Liver (tissue), 9 donors: ENCODE results near the gene ACTRT2. TPM values are rescaled to one million over a fixed set of nuclear protein-coding genes. Genes with fewer than 3 reads are reported as not detected.

ENCODE experiments used
- DNase-seq: peaks from one replicate; pipeline ENCODE4 v3.0.0-alpha.2; 2017; ENCODE audit warnings: low spot score
- H3K27ac ChIP-seq, 2 donors: one replicate each; pipeline ENCODE4 v1.7.0; 2013; ENCODE audit warnings: inconsistent platforms in 2 of 2, low read length in 2 of 2, control low read depth in 1 of 2, low read depth in 1 of 2, mild to moderate bottlenecking in 1 of 2
- H3K27me3 ChIP-seq, 4 donors: one replicate each; pipeline versions ENCODE4 v1.6.1 to v1.7.0; 2013; ENCODE audit warnings: low read length in 3 of 4, inconsistent platforms in 1 of 4, mild to moderate bottlenecking in 1 of 4, moderate library complexity in 1 of 4; ENCODE audit not compliant: control insufficient read depth in 4 of 4, insufficient read depth in 4 of 4
- H3K36me3 ChIP-seq, 4 donors: one replicate each; pipeline versions ENCODE4 v1.6.1 to v1.7.0; 2013; ENCODE audit warnings: low read length in 3 of 4, mild to moderate bottlenecking in 3 of 4, low read depth in 1 of 4, moderate library complexity in 1 of 4; ENCODE audit not compliant: control insufficient read depth in 4 of 4, insufficient read depth in 3 of 4
- H3K4me1 ChIP-seq, 4 donors: one replicate each; pipeline versions ENCODE4 v1.6.1 to v1.7.0; 2013; ENCODE audit warnings: low read length in 3 of 4, mild to moderate bottlenecking in 3 of 4, moderate library complexity in 1 of 4; ENCODE audit not compliant: control insufficient read depth in 4 of 4, insufficient read depth in 4 of 4
- H3K4me3 ChIP-seq, 3 donors: one replicate each; pipeline versions ENCODE4 v1.6.1 to v1.7.0; 2013; ENCODE audit warnings: low read length in 3 of 3, control low read depth in 1 of 3, low read depth in 1 of 3, mild to moderate bottlenecking in 1 of 3
- H3K9ac ChIP-seq, 2 donors: one replicate each; pipeline ENCODE4 v1.7.0; 2013; ENCODE audit warnings: low read length in 2 of 2, mild to moderate bottlenecking in 2 of 2, moderate library complexity in 2 of 2, control low read depth in 1 of 2, low read depth in 1 of 2
- H3K9me3 ChIP-seq, 4 donors: one replicate each; pipeline versions ENCODE4 v1.6.1 to v1.7.0; 2013; ENCODE audit warnings: low read length in 3 of 4; ENCODE audit not compliant: control insufficient read depth in 4 of 4
- EGR1 ChIP-seq, 2 donors: IDR thresholded peaks; 2 replicates each; pipeline ENCODE4 v1.6.1; 2016 to 2018; ENCODE audit warnings: antibody characterized with exemption in 2 of 2, low read depth in 2 of 2
- FOXA1 ChIP-seq: IDR thresholded peaks from 2 replicates; pipeline ENCODE4 v1.6.1; 2016; ENCODE audit warnings: antibody characterized with exemption
- FOXA2 ChIP-seq: IDR thresholded peaks from 2 replicates; pipeline ENCODE4 v1.6.1; 2016; ENCODE audit warnings: antibody characterized with exemption
- GABPA ChIP-seq, 2 donors: IDR thresholded peaks in 1 of 2; conservative IDR thresholded peaks in 1 of 2; 2 replicates each; pipeline ENCODE4 v1.6.1; 2016; ENCODE audit warnings: antibody characterized with exemption in 2 of 2, mild to moderate bottlenecking in 1 of 2, moderate library complexity in 1 of 2
- HNF4A ChIP-seq, 2 donors: conservative IDR thresholded peaks; 2 replicates each; pipeline ENCODE4 v1.6.1; 2016; ENCODE audit warnings: antibody characterized with exemption in 2 of 2, mild to moderate bottlenecking in 2 of 2
- HNF4G ChIP-seq: IDR thresholded peaks from 2 replicates; pipeline ENCODE4 v1.6.1; 2016; ENCODE audit warnings: antibody characterized with exemption
- JUND ChIP-seq, 2 donors: IDR thresholded peaks; 2 replicates each; pipeline ENCODE4 v1.6.1; 2016; ENCODE audit warnings: antibody characterized with exemption in 2 of 2
- NR2F2 ChIP-seq: IDR thresholded peaks from 2 replicates; pipeline ENCODE4 v1.6.1; 2016; ENCODE audit warnings: antibody characterized with exemption
- RAD21 ChIP-seq, 2 donors: IDR thresholded peaks; 2 replicates each; pipeline ENCODE4 v1.6.1; 2016; ENCODE audit warnings: antibody characterized with exemption in 2 of 2, mild to moderate bottlenecking in 2 of 2
- RXRA ChIP-seq, 2 donors: IDR thresholded peaks; 2 replicates each; pipeline ENCODE4 v1.6.1; 2017 to 2018; ENCODE audit warnings: antibody characterized with exemption in 2 of 2, mild to moderate bottlenecking in 1 of 2
- SP1 ChIP-seq: IDR thresholded peaks from 2 replicates; pipeline ENCODE4 v1.6.1; 2018; ENCODE audit warnings: antibody characterized with exemption, mild to moderate bottlenecking
- TAF1 ChIP-seq: conservative IDR thresholded peaks from 2 replicates; pipeline ENCODE4 v1.6.1; 2016; ENCODE audit warnings: antibody characterized with exemption, mild to moderate bottlenecking
- YY1 ChIP-seq: IDR thresholded peaks from 2 replicates; pipeline ENCODE4 v1.6.1; 2016; ENCODE audit warnings: antibody characterized with exemption, mild to moderate bottlenecking
- WGBS: extraction: QIAGEN DNeasy Blood & Tissue Kit; methylation state at CpG from one replicate; pipeline ENCODE4 v1.1.7; 2013; 5-methylcytosine and 5-hydroxymethylcytosine counted together
- polyA plus RNA-seq, 2 donors: library from polyadenylated mRNA; stranded (reverse) in 1 of 2; unstranded in 1 of 2; fragments of 200-250 nt in 1 of 2; fragments of >200 nt in 1 of 2; fragmentation: Nextera tagmentation in 1 of 2; extraction: Ambion mirVana in 1 of 2; gene quantifications; one replicate each; pipeline versions ENCODE4 v1.2.1 to v1.2.3, GENCODE V29; 2013 to 2015
- total RNA-seq, 2 donors: library from RNA; depleted of rRNA; stranded (reverse); fragments of >200 nt; gene quantifications; one replicate each; pipeline ENCODE4 v1.2.3, GENCODE V29; 2014
- TF ChIP-seq, protein P1 (sequence below): IDR thresholded peaks from 2 replicates; pipeline ENCODE4 v1.6.1; 2016; ENCODE audit warnings: antibody characterized with exemption
- TF ChIP-seq, protein P2 (sequence below): IDR thresholded peaks from 2 replicates; pipeline ENCODE4 v1.6.1; 2016; ENCODE audit warnings: antibody characterized with exemption, mild to moderate bottlenecking
- TF ChIP-seq, protein P3 (sequence below): IDR thresholded peaks from 2 replicates; pipeline ENCODE4 v1.6.1; 2016; ENCODE audit warnings: antibody characterized with exemption
- TF ChIP-seq, protein P4 (sequence below): IDR thresholded peaks from 2 replicates; pipeline ENCODE4 v1.6.1; 2016; ENCODE audit warnings: antibody characterized with exemption
- TF ChIP-seq, protein P5 (sequence below): fragments of 150-350 bp; IDR thresholded peaks from 2 replicates; pipeline ENCODE4 v1.5.1; 2017; ENCODE audit warnings: improper control_type of control experiment, low read depth, low read length; ENCODE audit not compliant: missing input control
- donor health status: healthy.
- donor health status: healthy.
- donor health status: healthy.
- donor health status: healthy.
- donor health status: healthy.

ACTRT2 gene
- total and polyA plus RNA-seq, 4 donors: not detected

DNA sequence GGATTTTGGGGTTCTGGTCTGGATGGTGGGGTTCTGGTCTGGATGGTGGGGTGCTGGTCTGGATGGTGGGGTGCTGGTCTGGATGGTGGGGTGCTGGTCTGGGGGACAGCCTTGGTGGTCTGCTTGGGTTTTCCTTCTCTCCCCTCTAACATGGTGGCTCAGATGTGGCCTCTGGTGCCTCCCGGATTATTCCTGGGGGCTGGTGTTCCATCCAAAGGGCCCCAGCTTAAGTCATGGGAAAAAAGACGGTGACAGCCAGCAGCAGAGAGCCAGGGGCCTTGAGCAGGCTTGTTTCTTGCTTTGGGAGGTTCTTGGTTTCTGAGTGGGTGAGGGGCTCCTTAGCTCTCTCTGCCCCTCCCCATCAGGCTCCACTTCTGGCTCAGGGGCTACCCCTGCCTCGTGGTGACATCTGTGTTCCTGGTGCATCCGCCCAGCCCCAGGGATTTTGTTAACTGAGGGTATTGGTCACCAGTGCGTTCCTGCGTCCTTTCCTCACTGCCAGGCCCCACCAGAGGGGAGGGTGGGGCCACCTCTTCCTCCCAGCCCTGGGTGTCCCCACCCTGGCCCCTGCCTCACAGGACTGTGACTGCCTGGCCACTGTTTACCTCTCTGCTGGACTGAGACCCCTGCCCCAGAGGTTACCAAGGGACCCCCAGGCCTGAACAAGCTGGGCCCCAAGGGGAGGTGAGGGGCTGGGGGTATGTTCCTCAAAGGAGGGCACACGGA lies 43.2 kb upstream of the ACTRT2 start:
- no peak overlapping the region for H3K27ac ChIP-seq
- no peak overlapping the region for H3K9ac ChIP-seq
- 75% methylated on average over 7 of the region's 7 CpGs for WGBS
- no peaks in the 10 kb centered on the region for H3K36me3 ChIP-seq
- no peak for TF ChIP-seq NR2F2
- no peak for TF ChIP-seq YY1
- TF ChIP-seq RAD21 (IDR thresholded peaks at IDR 0.05): no peak
- TF ChIP-seq, protein P1, sequence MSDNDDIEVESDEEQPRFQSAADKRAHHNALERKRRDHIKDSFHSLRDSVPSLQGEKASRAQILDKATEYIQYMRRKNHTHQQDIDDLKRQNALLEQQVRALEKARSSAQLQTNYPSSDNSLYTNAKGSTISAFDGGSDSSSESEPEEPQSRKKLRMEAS: no peak
- no peak for TF ChIP-seq FOXA1
- TF ChIP-seq EGR1 (IDR thresholded peaks at IDR 0.05; ENCODE audit: low read depth in 2 of 2): no peak
- TF ChIP-seq RXRA (IDR thresholded peaks at IDR 0.05): no peak
- no peak for TF ChIP-seq JUND (IDR thresholded peaks at IDR 0.05)
- TF ChIP-seq, protein P2, sequence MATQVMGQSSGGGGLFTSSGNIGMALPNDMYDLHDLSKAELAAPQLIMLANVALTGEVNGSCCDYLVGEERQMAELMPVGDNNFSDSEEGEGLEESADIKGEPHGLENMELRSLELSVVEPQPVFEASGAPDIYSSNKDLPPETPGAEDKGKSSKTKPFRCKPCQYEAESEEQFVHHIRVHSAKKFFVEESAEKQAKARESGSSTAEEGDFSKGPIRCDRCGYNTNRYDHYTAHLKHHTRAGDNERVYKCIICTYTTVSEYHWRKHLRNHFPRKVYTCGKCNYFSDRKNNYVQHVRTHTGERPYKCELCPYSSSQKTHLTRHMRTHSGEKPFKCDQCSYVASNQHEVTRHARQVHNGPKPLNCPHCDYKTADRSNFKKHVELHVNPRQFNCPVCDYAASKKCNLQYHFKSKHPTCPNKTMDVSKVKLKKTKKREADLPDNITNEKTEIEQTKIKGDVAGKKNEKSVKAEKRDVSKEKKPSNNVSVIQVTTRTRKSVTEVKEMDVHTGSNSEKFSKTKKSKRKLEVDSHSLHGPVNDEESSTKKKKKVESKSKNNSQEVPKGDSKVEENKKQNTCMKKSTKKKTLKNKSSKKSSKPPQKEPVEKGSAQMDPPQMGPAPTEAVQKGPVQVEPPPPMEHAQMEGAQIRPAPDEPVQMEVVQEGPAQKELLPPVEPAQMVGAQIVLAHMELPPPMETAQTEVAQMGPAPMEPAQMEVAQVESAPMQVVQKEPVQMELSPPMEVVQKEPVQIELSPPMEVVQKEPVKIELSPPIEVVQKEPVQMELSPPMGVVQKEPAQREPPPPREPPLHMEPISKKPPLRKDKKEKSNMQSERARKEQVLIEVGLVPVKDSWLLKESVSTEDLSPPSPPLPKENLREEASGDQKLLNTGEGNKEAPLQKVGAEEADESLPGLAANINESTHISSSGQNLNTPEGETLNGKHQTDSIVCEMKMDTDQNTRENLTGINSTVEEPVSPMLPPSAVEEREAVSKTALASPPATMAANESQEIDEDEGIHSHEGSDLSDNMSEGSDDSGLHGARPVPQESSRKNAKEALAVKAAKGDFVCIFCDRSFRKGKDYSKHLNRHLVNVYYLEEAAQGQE: no peak
- no peak for TF ChIP-seq HNF4G
- TF ChIP-seq FOXA2: no peak
- no peak for TF ChIP-seq HNF4A (conservative IDR thresholded peaks at IDR 0.05)
- TF ChIP-seq, protein P3, sequence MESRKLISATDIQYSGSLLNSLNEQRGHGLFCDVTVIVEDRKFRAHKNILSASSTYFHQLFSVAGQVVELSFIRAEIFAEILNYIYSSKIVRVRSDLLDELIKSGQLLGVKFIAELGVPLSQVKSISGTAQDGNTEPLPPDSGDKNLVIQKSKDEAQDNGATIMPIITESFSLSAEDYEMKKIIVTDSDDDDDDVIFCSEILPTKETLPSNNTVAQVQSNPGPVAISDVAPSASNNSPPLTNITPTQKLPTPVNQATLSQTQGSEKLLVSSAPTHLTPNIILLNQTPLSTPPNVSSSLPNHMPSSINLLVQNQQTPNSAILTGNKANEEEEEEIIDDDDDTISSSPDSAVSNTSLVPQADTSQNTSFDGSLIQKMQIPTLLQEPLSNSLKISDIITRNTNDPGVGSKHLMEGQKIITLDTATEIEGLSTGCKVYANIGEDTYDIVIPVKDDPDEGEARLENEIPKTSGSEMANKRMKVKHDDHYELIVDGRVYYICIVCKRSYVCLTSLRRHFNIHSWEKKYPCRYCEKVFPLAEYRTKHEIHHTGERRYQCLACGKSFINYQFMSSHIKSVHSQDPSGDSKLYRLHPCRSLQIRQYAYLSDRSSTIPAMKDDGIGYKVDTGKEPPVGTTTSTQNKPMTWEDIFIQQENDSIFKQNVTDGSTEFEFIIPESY: no peak
- TF ChIP-seq TAF1: no peak
- TF ChIP-seq GABPA (IDR thresholded peaks at IDR 0.05 in 1 of 2, conservative IDR thresholded peaks at IDR 0.05 in 1 of 2): no peak
- TF ChIP-seq, protein P4, sequence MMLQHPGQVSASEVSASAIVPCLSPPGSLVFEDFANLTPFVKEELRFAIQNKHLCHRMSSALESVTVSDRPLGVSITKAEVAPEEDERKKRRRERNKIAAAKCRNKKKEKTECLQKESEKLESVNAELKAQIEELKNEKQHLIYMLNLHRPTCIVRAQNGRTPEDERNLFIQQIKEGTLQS: no peak
- TF ChIP-seq, protein P5, sequence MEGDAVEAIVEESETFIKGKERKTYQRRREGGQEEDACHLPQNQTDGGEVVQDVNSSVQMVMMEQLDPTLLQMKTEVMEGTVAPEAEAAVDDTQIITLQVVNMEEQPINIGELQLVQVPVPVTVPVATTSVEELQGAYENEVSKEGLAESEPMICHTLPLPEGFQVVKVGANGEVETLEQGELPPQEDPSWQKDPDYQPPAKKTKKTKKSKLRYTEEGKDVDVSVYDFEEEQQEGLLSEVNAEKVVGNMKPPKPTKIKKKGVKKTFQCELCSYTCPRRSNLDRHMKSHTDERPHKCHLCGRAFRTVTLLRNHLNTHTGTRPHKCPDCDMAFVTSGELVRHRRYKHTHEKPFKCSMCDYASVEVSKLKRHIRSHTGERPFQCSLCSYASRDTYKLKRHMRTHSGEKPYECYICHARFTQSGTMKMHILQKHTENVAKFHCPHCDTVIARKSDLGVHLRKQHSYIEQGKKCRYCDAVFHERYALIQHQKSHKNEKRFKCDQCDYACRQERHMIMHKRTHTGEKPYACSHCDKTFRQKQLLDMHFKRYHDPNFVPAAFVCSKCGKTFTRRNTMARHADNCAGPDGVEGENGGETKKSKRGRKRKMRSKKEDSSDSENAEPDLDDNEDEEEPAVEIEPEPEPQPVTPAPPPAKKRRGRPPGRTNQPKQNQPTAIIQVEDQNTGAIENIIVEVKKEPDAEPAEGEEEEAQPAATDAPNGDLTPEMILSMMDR: no peak
- TF ChIP-seq SP1: no peak
- no peaks in the 10 kb centered on the region for H3K9me3 ChIP-seq
- DNase-seq: no peak
- H3K4me3 ChIP-seq: no peak overlapping the region
- no peaks in the 10 kb centered on the region for H3K27me3 ChIP-seq
- no peaks in the 10 kb centered on the region for H3K4me1 ChIP-seq
